OCI-LY7 (cell line): ENCODE results near the gene GUCY1A2. TPM values are rescaled to one million over a fixed set of nuclear protein-coding genes. Genes with fewer than 3 reads are reported as not detected.

Experiments used
- BruUV-seq: library from RNA; stranded (reverse); fragments of 400-500 nt; replicated peaks from 2 replicates; lab custom pipeline; 2021; lab: Mats Ljungman, UMichigan
- CTCF ChIA-PET: fragments of 300-600 bp; sonication (Branson Sonifier 250); formaldehyde crosslinking; loops from one replicate; lab custom pipeline; 2022; ENCODE audit warnings: antibody characterized with exemption; ENCODE audit not compliant: unreplicated experiment; lab: Charles Lee
- POLR2A ChIA-PET: fragments of 300-600 bp; sonication (Branson Sonifier 250); formaldehyde crosslinking; loops from one replicate; lab custom pipeline; 2022; ENCODE audit warnings: antibody characterized with exemption; lab: Charles Lee
- DNase-seq: peaks from one replicate; pipeline ENCODE4 v3.0.0-alpha.2; 2015; ENCODE audit warnings: low spot score
- H2AFZ ChIP-seq: fragments of 200-600 bp; sonication (generic), shearing (Covaris generic); 2 replicates; pipeline ENCODE4 v1.6.1; 2014; ENCODE audit warnings: mild to moderate bottlenecking, antibody characterized with exemption, low read length, moderate library complexity
- H3K27ac ChIP-seq: fragments of 200-600 bp; sonication (generic); 2 replicates; pipeline ENCODE4 v1.5.1; 2014; ENCODE audit warnings: mixed run types, low read depth, mild to moderate bottlenecking, moderate library complexity, low read length, inconsistent platforms; ENCODE audit not compliant: poor library complexity, severe bottlenecking
- H3K36me3 ChIP-seq: fragments of 200-600 bp; sonication (generic); 2 replicates; pipeline ENCODE4 v1.6.1; 2014; ENCODE audit warnings: mild to moderate bottlenecking, antibody characterized with exemption, low read length, moderate library complexity, mixed read lengths; ENCODE audit not compliant: insufficient read depth
- H3K4me1 ChIP-seq: fragments of 200-600 bp; sonication (generic); 2 replicates; pipeline ENCODE4 v1.5.1; 2014; ENCODE audit warnings: mild to moderate bottlenecking, low read length; ENCODE audit not compliant: insufficient read depth, poor library complexity, severe bottlenecking
- H3K4me2 ChIP-seq: fragments of 200-600 bp; sonication (generic); 2 replicates; pipeline ENCODE4 v1.6.1; 2014; ENCODE audit warnings: mild to moderate bottlenecking, low read length
- H3K4me3 ChIP-seq: fragments of 200-600 bp; sonication (generic); 2 replicates; pipeline ENCODE4 v1.5.1; 2014; ENCODE audit warnings: mild to moderate bottlenecking, low read depth, low read length; ENCODE audit not compliant: poor library complexity, severe bottlenecking
- H3K79me2 ChIP-seq: fragments of 200-600 bp; sonication (generic); 2 replicates; pipeline ENCODE4 v1.6.1; 2016; ENCODE audit warnings: low read depth, mild to moderate bottlenecking, low read length, moderate library complexity, mixed read lengths; ENCODE audit not compliant: insufficient read depth
- H3K9me2 ChIP-seq: fragments of 200-600 bp; sonication (generic); 2 replicates; pipeline ENCODE4 v1.6.1; 2016; ENCODE audit warnings: mild to moderate bottlenecking, low read length, mixed read lengths; ENCODE audit not compliant: insufficient read depth
- H3K9me3 ChIP-seq: fragments of 200-600 bp; sonication (generic); 2 replicates; pipeline ENCODE4 v1.6.1; 2014; ENCODE audit warnings: mild to moderate bottlenecking, mixed run types, low read length, mixed read lengths
- H4K20me1 ChIP-seq: fragments of 200-600 bp; sonication (generic); 2 replicates; pipeline ENCODE4 v1.6.1; 2014; ENCODE audit warnings: mild to moderate bottlenecking, antibody characterized with exemption, low read length, moderate library complexity, mixed read lengths; ENCODE audit not compliant: insufficient read depth
- EZH2phosphoT487 ChIP-seq: fragments of 200-600 bp; sonication (generic); IDR thresholded peaks from 2 replicates; pipeline ENCODE4 v1.6.1; 2018; ENCODE audit warnings: low read depth, borderline replicate concordance, mild to moderate bottlenecking, mixed run types, antibody characterized with exemption, low read length, moderate library complexity, mixed read lengths
- intact Hi-C: fragments of 100-400 bp; cut with micrococcal nuclease; formaldehyde crosslinking; loops from one replicate; pipeline ENCODE4 v1.10.0; 2022; ENCODE audit not compliant: unreplicated experiment
- total RNA-seq, 2 experiments: library from RNA; depleted of rRNA in 1 of 2; stranded (reverse); fragments of >200 nt in 1 of 2; shearing (Covaris generic) in 1 of 2; gene quantifications; 2 replicates each; pipeline ENCODE4 v1.2.3, GENCODE V29; 2014 to 2022
- TF ChIP-seq, protein P1 (sequence below): fragments of 200-600 bp; sonication (generic); conservative IDR thresholded peaks from 2 replicates; pipeline ENCODE4 v1.5.1; 2014; ENCODE audit warnings: mild to moderate bottlenecking, antibody characterized with exemption, low read length, moderate library complexity, mixed read lengths

Gene GUCY1A2
- total RNA-seq, 2 experiments from 2014 or later: under 0.01 TPM; not detected in 1

DNA sequence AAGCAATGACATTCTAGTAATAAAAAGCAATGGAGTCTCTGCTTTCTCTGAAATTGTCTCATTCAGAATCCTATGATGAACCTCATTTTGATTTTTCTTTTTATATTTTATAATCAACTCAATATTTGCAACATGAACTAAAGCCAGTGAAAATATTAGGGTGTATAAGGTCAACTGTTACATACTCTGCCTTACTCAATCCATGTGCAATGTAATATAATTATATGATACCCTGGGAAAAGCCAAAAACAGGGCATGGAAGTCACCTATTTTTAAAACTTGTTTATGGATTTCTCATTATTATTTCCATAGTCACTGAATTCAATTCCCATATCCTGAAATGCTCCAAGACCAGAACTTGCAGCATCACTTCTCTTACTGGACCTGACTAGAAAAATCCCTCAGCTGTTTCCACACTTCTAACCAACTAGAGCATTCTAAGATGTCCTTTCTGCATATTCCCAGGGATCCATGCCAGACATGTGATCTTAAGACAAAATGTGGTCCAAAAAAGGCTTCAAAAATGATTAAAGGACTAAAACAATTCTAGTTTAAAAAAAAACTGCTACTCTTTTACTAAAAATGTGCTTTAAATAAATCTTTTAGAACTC lies 97.3 kb downstream of the GUCY1A2 start:
- Histone ChIP-seq H3K4me3 (no peak overlapping the region), H3K79me2 (no peaks in the 10 kb centered on the region), H3K4me1 (no peaks in the 10 kb centered on the region), H3K27ac (no peak overlapping the region), H3K9me3 (no peaks in the 10 kb centered on the region), H3K4me2 (no peak overlapping the region), H3K36me3 (no peaks in the 10 kb centered on the region), H2AFZ (no peak overlapping the region), H4K20me1 (no peaks in the 10 kb centered on the region), H3K9me2 (no peaks in the 10 kb centered on the region)
- BruUV-seq: no TSS peak
- CTCF ChIA-PET: no interaction called here
- POLR2A ChIA-PET: interaction anchor here (0.6 kb wide), 1 partner anchor 343 kb away, joined by 3 read pairs; no protein-coding TSS in a partner anchor
- DNase-seq: no peak
- TF ChIP-seq, protein P1, sequence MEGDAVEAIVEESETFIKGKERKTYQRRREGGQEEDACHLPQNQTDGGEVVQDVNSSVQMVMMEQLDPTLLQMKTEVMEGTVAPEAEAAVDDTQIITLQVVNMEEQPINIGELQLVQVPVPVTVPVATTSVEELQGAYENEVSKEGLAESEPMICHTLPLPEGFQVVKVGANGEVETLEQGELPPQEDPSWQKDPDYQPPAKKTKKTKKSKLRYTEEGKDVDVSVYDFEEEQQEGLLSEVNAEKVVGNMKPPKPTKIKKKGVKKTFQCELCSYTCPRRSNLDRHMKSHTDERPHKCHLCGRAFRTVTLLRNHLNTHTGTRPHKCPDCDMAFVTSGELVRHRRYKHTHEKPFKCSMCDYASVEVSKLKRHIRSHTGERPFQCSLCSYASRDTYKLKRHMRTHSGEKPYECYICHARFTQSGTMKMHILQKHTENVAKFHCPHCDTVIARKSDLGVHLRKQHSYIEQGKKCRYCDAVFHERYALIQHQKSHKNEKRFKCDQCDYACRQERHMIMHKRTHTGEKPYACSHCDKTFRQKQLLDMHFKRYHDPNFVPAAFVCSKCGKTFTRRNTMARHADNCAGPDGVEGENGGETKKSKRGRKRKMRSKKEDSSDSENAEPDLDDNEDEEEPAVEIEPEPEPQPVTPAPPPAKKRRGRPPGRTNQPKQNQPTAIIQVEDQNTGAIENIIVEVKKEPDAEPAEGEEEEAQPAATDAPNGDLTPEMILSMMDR: no peak
- no peak for TF ChIP-seq EZH2phosphoT487
- intact Hi-C loops: no loop called here

DNA sequence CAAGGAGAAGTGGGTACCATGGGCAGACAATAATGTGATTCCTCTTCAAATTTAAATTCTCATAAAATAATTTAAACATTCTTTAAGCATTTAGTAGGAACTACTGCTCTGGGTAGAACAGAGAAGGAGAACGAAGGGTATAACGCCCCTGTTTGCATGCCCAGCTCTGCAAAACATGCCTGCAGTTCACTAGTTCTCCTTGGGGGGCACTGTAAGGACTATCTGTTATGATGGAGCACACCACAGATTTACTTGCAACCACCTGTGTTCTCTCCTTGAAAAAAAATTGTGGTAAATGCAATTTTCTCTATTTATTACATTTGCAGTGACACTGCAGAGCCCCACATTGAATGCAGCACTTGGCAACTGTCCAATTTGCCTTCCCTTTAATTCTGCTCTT lies 100.3 kb downstream of the GUCY1A2 start:
- Histone ChIP-seq H3K4me3 (no peak overlapping the region), H3K36me3 (no peaks in the 10 kb centered on the region), H3K9me2 (no peaks in the 10 kb centered on the region), H3K9me3 (no peaks in the 10 kb centered on the region), H4K20me1 (no peaks in the 10 kb centered on the region), H3K27ac (no peak overlapping the region), H2AFZ (no peak overlapping the region), H3K79me2 (no peaks in the 10 kb centered on the region), H3K4me2 (no peak overlapping the region), H3K4me1 (no peaks in the 10 kb centered on the region)
- DNase-seq: peak; percentile 17
- CTCF ChIA-PET: no interaction called here
- TF ChIP-seq, protein P1: peak; percentile 72
- no peak for TF ChIP-seq EZH2phosphoT487
- POLR2A ChIA-PET: interaction anchor here (1.0 kb wide), 1 partner anchor 14 kb away, joined by 3 read pairs; no protein-coding TSS in a partner anchor
- intact Hi-C loops: no loop called here
- BruUV-seq: no TSS peak

DNA sequence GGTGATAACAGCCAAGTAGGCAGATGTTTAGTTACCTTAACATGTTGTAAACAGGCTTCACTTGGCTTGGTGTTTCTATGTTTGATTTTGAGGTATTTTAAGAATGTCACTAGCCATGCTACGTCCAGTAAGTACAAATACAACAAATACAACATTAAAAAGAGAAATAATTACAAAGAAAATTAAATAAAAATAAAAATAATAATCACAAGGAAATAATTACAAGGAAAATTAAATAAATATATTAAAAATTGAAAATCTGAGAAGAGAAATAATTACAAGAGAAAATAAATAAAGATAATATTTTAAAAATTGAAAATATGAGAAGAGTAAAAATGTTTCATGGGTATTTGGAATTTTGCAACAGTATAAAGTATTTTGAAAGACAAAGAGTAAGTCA lies 103.9 kb downstream of the GUCY1A2 start:
- TF ChIP-seq EZH2phosphoT487: no peak
- TF ChIP-seq, protein P1: no peak
- intact Hi-C loops: no loop called here
- no peak for DNase-seq
- no peaks in the 10 kb centered on the region for H3K36me3 ChIP-seq
- H3K4me3 ChIP-seq: no peak overlapping the region
- ChIA-PET CTCF (no interaction called here), POLR2A (no interaction called here)
- no peak overlapping the region for H3K27ac ChIP-seq
- no peaks in the 10 kb centered on the region for H3K9me3 ChIP-seq
- no peaks in the 10 kb centered on the region for H4K20me1 ChIP-seq
- H3K4me2 ChIP-seq: no peak overlapping the region
- H3K4me1 ChIP-seq: no peaks in the 10 kb centered on the region
- no peaks in the 10 kb centered on the region for H3K79me2 ChIP-seq
- H3K9me2 ChIP-seq: no peaks in the 10 kb centered on the region
- BruUV-seq: no TSS peak
- H2AFZ ChIP-seq: no peak overlapping the region
